ENCODE data around the gene HUS1.

DNA sequence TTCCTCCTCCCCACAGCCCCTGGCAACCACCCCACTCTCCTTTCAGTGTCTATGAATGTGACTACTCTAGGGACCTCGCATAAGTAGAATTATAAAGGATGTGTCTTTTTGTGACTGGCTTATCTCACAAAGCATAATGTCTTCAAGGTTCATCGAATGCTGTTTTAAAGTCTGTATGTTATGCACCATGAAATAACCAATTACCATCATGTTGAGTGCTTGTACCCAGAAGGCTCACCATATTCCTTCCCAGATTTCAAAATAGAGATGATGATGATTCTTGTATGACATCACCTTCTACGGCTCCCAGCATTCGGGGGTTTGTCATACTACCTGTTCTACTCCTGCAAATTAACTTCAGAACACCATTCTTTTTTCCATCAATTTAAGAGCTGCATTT, 43.1 kb downstream of the HUS1 start:
- no peak for TF ChIP-seq POLR2A (IDR thresholded peaks at IDR 0.05)
- TF ChIP-seq, protein P1, sequence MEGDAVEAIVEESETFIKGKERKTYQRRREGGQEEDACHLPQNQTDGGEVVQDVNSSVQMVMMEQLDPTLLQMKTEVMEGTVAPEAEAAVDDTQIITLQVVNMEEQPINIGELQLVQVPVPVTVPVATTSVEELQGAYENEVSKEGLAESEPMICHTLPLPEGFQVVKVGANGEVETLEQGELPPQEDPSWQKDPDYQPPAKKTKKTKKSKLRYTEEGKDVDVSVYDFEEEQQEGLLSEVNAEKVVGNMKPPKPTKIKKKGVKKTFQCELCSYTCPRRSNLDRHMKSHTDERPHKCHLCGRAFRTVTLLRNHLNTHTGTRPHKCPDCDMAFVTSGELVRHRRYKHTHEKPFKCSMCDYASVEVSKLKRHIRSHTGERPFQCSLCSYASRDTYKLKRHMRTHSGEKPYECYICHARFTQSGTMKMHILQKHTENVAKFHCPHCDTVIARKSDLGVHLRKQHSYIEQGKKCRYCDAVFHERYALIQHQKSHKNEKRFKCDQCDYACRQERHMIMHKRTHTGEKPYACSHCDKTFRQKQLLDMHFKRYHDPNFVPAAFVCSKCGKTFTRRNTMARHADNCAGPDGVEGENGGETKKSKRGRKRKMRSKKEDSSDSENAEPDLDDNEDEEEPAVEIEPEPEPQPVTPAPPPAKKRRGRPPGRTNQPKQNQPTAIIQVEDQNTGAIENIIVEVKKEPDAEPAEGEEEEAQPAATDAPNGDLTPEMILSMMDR (IDR thresholded peaks at IDR 0.05), result no peak

Data from heart left ventricle (tissue), 13 donors.